ENCODE measurements around the gene TSPAN11.

Gene TSPAN11

GRCh38 chr12:31018790-31019505 lies 92.4 kb downstream of the TSPAN11 start:
- no peaks in the 10 kb centered on the region for H3K27me3 ChIP-seq (ENCODE audit: insufficient read depth, low read length)
- H3K79me2 ChIP-seq (ENCODE audit: insufficient read depth, low read length) = 0 out of 2 replicates have a peak, but pooled peaks cover 4% of the 10 kb centered on the region
- H3K9me3 ChIP-seq (ENCODE audit: low read length) = no peaks in the 10 kb centered on the region
- H3F3A ChIP-seq (ENCODE audit: insufficient read depth, low read length) = no peaks in the 10 kb centered on the region
- H3K9ac ChIP-seq (ENCODE audit: low read length) = peak overlapping the region; percentile 45; the same call in 1 of the 2 replicates
- peak overlapping the region; percentile 80 for H3K27ac ChIP-seq (ENCODE audit: low read depth, low read length, poor library complexity, severe bottlenecking)
- no peak overlapping the region for H3K4me2 ChIP-seq (ENCODE audit: low read length)
- no peak overlapping the region for H2AFZ ChIP-seq (ENCODE audit: low read length)
- H3K4me3 ChIP-seq (ENCODE audit: low read depth, low read length, poor library complexity, severe bottlenecking) = no peak overlapping the region
- H4K20me1 ChIP-seq (ENCODE audit: insufficient read depth, low read length) = no peaks in the 10 kb centered on the region
- H3K4me1 ChIP-seq (ENCODE audit: insufficient read depth, low read length, severe bottlenecking) = peaks cover 77% of the 10 kb centered on the region
- H3K36me3 ChIP-seq (ENCODE audit: insufficient read depth, low read length) = no peaks in the 10 kb centered on the region
- TF ChIP-seq, protein P1, sequence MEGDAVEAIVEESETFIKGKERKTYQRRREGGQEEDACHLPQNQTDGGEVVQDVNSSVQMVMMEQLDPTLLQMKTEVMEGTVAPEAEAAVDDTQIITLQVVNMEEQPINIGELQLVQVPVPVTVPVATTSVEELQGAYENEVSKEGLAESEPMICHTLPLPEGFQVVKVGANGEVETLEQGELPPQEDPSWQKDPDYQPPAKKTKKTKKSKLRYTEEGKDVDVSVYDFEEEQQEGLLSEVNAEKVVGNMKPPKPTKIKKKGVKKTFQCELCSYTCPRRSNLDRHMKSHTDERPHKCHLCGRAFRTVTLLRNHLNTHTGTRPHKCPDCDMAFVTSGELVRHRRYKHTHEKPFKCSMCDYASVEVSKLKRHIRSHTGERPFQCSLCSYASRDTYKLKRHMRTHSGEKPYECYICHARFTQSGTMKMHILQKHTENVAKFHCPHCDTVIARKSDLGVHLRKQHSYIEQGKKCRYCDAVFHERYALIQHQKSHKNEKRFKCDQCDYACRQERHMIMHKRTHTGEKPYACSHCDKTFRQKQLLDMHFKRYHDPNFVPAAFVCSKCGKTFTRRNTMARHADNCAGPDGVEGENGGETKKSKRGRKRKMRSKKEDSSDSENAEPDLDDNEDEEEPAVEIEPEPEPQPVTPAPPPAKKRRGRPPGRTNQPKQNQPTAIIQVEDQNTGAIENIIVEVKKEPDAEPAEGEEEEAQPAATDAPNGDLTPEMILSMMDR (IDR thresholded peaks at IDR 0.05; ENCODE audit: low read length) = no peak
- no peak for TF ChIP-seq EZH2 (IDR thresholded peaks at IDR 0.05; ENCODE audit: borderline replicate concordance, low read length)
- H3K9me2 ChIP-seq (ENCODE audit: low read depth, low read length) = no peaks in the 10 kb centered on the region

GRCh38 chr12:31019561-31019960 lies 93.0 kb downstream of the TSPAN11 start:
- H3K4me2 ChIP-seq (ENCODE audit: low read length) = no peak overlapping the region
- H3K4me1 ChIP-seq (ENCODE audit: insufficient read depth, low read length, severe bottlenecking) = peaks cover 83% of the 10 kb centered on the region
- H2AFZ ChIP-seq (ENCODE audit: low read length) = no peak overlapping the region

DNA sequence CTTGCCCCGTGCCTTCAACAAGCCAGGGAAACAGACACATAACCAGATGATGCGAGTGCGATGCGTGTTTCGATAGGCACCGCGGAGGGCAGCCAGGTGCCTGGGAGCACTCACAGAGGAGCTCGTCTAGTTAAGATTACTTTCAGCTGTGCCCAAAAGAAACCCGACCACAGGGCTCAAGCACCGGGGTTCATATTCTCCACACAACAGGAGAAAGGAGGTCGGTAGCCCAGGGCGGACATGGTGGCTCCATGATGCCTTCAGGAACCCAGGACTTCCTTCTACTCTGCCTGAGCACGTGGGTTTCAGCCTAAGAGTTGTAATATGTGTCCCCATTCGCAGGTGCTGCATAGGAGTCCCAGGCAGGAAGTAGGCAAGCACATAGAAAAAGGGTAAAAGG lies 93.4 kb downstream of the TSPAN11 start:
- Histone ChIP-seq H3K4me3 (ENCODE audit: low read depth, low read length, poor library complexity, severe bottlenecking) (no peak overlapping the region), H2AFZ (ENCODE audit: low read length) (no peak overlapping the region), H3K36me3 (ENCODE audit: insufficient read depth, low read length) (no peaks in the 10 kb centered on the region), H3K27ac (ENCODE audit: low read depth, low read length, poor library complexity, severe bottlenecking) (peak overlapping the region; percentile 86), H3K4me1 (ENCODE audit: insufficient read depth, low read length, severe bottlenecking) (peaks cover 85% of the 10 kb centered on the region), H3K4me2 (ENCODE audit: low read length) (no peak overlapping the region), H3K79me2 (ENCODE audit: insufficient read depth, low read length) (0 out of 2 replicates have a peak, but pooled peaks cover 4% of the 10 kb centered on the region), H3F3A (ENCODE audit: insufficient read depth, low read length) (no peaks in the 10 kb centered on the region), H4K20me1 (ENCODE audit: insufficient read depth, low read length) (no peaks in the 10 kb centered on the region), H3K9ac (ENCODE audit: low read length) (peak overlapping the region; percentile 35; the same call in 1 of the 2 replicates), H3K9me3 (ENCODE audit: low read length) (no peaks in the 10 kb centered on the region), H3K27me3 (ENCODE audit: insufficient read depth, low read length) (no peaks in the 10 kb centered on the region), H3K9me2 (ENCODE audit: low read depth, low read length) (no peaks in the 10 kb centered on the region)
- no peak for TF ChIP-seq EZH2 (IDR thresholded peaks at IDR 0.05; ENCODE audit: borderline replicate concordance, low read length)
- TF ChIP-seq, protein P1 (IDR thresholded peaks at IDR 0.05; ENCODE audit: low read length) = no peak

More at GRCh38 chr12:31019561-31019960, 93.0 kb downstream of the TSPAN11 start:
- no peaks in the 10 kb centered on the region for H3K9me2 ChIP-seq (ENCODE audit: low read depth, low read length)
- no peak overlapping the region for H3K9ac ChIP-seq (ENCODE audit: low read length)
- H3K27me3 ChIP-seq (ENCODE audit: insufficient read depth, low read length) = no peaks in the 10 kb centered on the region
- H3K79me2 ChIP-seq (ENCODE audit: insufficient read depth, low read length) = 0 out of 2 replicates have a peak, but pooled peaks cover 4% of the 10 kb centered on the region
- no peaks in the 10 kb centered on the region for H4K20me1 ChIP-seq (ENCODE audit: insufficient read depth, low read length)
- no peak for TF ChIP-seq EZH2 (IDR thresholded peaks at IDR 0.05; ENCODE audit: borderline replicate concordance, low read length)
- TF ChIP-seq, protein P1 (IDR thresholded peaks at IDR 0.05; ENCODE audit: low read length) = no peak
- peak overlapping the region; percentile 86 for H3K27ac ChIP-seq (ENCODE audit: low read depth, low read length, poor library complexity, severe bottlenecking)
- no peak overlapping the region for H3K4me3 ChIP-seq (ENCODE audit: low read depth, low read length, poor library complexity, severe bottlenecking)
- no peaks in the 10 kb centered on the region for H3K9me3 ChIP-seq (ENCODE audit: low read length)
- H3F3A ChIP-seq (ENCODE audit: insufficient read depth, low read length) = no peaks in the 10 kb centered on the region
- no peaks in the 10 kb centered on the region for H3K36me3 ChIP-seq (ENCODE audit: insufficient read depth, low read length)

Data from OCI-LY1 (cell line).